Measurements from ENCODE around the gene TFR2.

- TF ChIP-seq EP300 (IDR thresholded peaks at IDR 0.05) (no peak), CTCF (IDR thresholded peaks at IDR 0.05) (no peak)
Observed at GRCh38 chr7:100609958-100610357, 31.4 kb downstream of the TFR2 start.
